PC-9 (cell line): Measurements from ENCODE around the gene MAPK12. TPM values are rescaled to one million over a fixed set of nuclear protein-coding genes. Genes with fewer than 3 reads are reported as not detected.
A peak's percentile ranks its signal among the peaks of the same experiment; 100 is the strongest.

Experiments used
- BruUV-seq: library from RNA; stranded (reverse); fragments of 400-500 nt; replicated peaks from 2 replicates; lab custom pipeline; 2021; lab: Mats Ljungman, UMichigan
- CTCF ChIA-PET: fragments of 300-600 bp; sonication (Branson Sonifier 250); formaldehyde crosslinking; loops from one replicate; lab custom pipeline; 2022; ENCODE audit warnings: antibody characterized with exemption; lab: Charles Lee
- POLR2A ChIA-PET: fragments of 300-600 bp; sonication (Branson Sonifier 250); formaldehyde crosslinking; loops from one replicate; lab custom pipeline; 2022; ENCODE audit warnings: antibody characterized with exemption; ENCODE audit not compliant: unreplicated experiment; lab: Charles Lee
- DNase-seq, 2 experiments: peaks; one replicate each; pipeline versions ENCODE4 v3.0.0 to v3.0.0-alpha.2; 2015 to 2022; ENCODE audit warnings: mixed read lengths in 1 of 2
- H2AFZ ChIP-seq: fragments of 200-600 bp; sonication (generic); 2 replicates; pipeline ENCODE4 v1.8.1; 2017; ENCODE audit warnings: antibody characterized with exemption
- H3F3A ChIP-seq: fragments of 200-600 bp; sonication (generic); 2 replicates; pipeline ENCODE4 v1.8.1; 2017; ENCODE audit warnings: antibody characterized with exemption, mild to moderate bottlenecking, low read depth; ENCODE audit not compliant: insufficient read depth
- H3K27ac ChIP-seq: fragments of 200-600 bp; sonication (generic); 2 replicates; pipeline ENCODE4 v1.6.1; 2016; ENCODE audit warnings: mixed run types
- H3K27me3 ChIP-seq: fragments of 200-600 bp; sonication (generic); 2 replicates; pipeline ENCODE4 v1.6.1; 2016; ENCODE audit warnings: low read depth, mixed run types; ENCODE audit not compliant: insufficient read depth
- H3K36me3 ChIP-seq: fragments of 200-600 bp; sonication (generic); 2 replicates; pipeline ENCODE4 v1.6.1; 2016; ENCODE audit warnings: low read depth, mixed run types
- H3K4me1 ChIP-seq: fragments of 200-600 bp; sonication (generic); replicated peaks from 2 replicates; pipeline ENCODE4 v1.6.1; 2016; ENCODE audit warnings: mixed run types; ENCODE audit not compliant: insufficient read depth
- H3K4me2 ChIP-seq: fragments of 200-600 bp; sonication (generic); 2 replicates; pipeline ENCODE4 v1.6.1; 2017; ENCODE audit warnings: mixed run types
- H3K4me3 ChIP-seq: fragments of 200-600 bp; sonication (generic); 2 replicates; pipeline ENCODE4 v1.6.1; 2016; ENCODE audit warnings: mixed run types
- H3K79me2 ChIP-seq: fragments of 200-600 bp; sonication (generic); 2 replicates; pipeline ENCODE4 v1.6.1; 2017; ENCODE audit warnings: low read depth, mixed run types
- H3K9me2 ChIP-seq: fragments of 200-600 bp; sonication (generic); 2 replicates; pipeline ENCODE4 v1.8.1; 2017; ENCODE audit warnings: mild to moderate bottlenecking; ENCODE audit not compliant: insufficient read depth
- H3K9me3 ChIP-seq: fragments of 200-600 bp; sonication (generic); 2 replicates; pipeline ENCODE4 v1.8.1; 2016; ENCODE audit warnings: low read depth; ENCODE audit not compliant: insufficient read depth
- H4K20me1 ChIP-seq: fragments of 200-600 bp; sonication (generic); 2 replicates; pipeline ENCODE4 v1.8.1; 2017; ENCODE audit not compliant: insufficient read depth
- CTCF ChIP-seq: fragments of 200-600 bp; sonication (generic); conservative IDR thresholded peaks from 2 replicates; pipeline ENCODE4 v1.6.1; 2017; ENCODE audit warnings: mixed run types, antibody characterized with exemption, mild to moderate bottlenecking, moderate library complexity
- EZH2 ChIP-seq: fragments of 200-600 bp; sonication (generic); IDR thresholded peaks from 2 replicates; pipeline ENCODE4 v1.8.0; 2017; ENCODE audit warnings: antibody characterized with exemption, low read depth
- intact Hi-C: fragments of 100-400 bp; cut with micrococcal nuclease; formaldehyde crosslinking; loops from one replicate; pipeline ENCODE4 v1.10.0; 2022; ENCODE audit not compliant: unreplicated experiment
- total RNA-seq: library from RNA; stranded (reverse); gene quantifications from 2 replicates; pipeline ENCODE4 v1.2.3, GENCODE V29; 2021

MAPK12 gene
- total RNA-seq, 1 experiment from 2014 or later, result 48.5 TPM

- Histone ChIP-seq H2AFZ (no peak overlapping the region), H3K4me2 (no peak overlapping the region), H3K27me3 (no peaks in the 10 kb centered on the region), H3K79me2 (peaks cover 40% of the 10 kb centered on the region), H3F3A (peaks cover 44% of the 10 kb centered on the region), H3K4me3 (no peak overlapping the region), H4K20me1 (peaks cover 18% of the 10 kb centered on the region), H3K36me3 (peaks cover 2% of the 10 kb centered on the region; the same call in 1 of the 2 replicates), H3K9me3 (no peaks in the 10 kb centered on the region), H3K9me2 (no peaks in the 10 kb centered on the region), H3K4me1 (peaks cover 32% of the 10 kb centered on the region), H3K27ac (no peak overlapping the region)
- no TSS peak for BruUV-seq
- DNase-seq, result no peak
- ChIA-PET POLR2A (interaction anchor here (0.6 kb wide), 2 partner anchors 15 to 104 kb away, joined by 3 to 27 read pairs; no protein-coding TSS in a partner anchor), CTCF (no interaction called here)
- intact Hi-C loops, result loop anchor here (5.0 kb wide), 1 partner anchor 36 kb away; the partner anchor contains the start of gene MAPK11
- TF ChIP-seq CTCF (no peak), EZH2 (no peak)
These were observed 46.6 kb upstream of the MAPK12 start for GRCh38 chr22:50307890-50308596.

- no peak within 1 kb of the TSS for H2AFZ ChIP-seq
- peak; percentile 72 to 76 for DNase-seq
These were observed 45.6 kb upstream of the MAPK12 start, which contains the start of gene PLXNB2 for GRCh38 chr22:50306753-50307749. Gene PLXNB2 (minus strand): TSS chr22:50307646. CDS start chr22:50290584, 17,062 bp downstream.

More at GRCh38 chr22:50306753-50307749, 45.6 kb upstream of the MAPK12 start, which contains the start of gene PLXNB2:
- Histone ChIP-seq H3K27ac (peak within 1 kb of the TSS; percentile 92), H3K4me2 (peak within 1 kb of the TSS; percentile 98), H3K4me3 (peak within 1 kb of the TSS; percentile 88), H3F3A (peaks cover 50% of the 10 kb centered on the region), H3K79me2 (peaks cover 50% of the 10 kb centered on the region), H3K9me2 (no peaks in the 10 kb centered on the region), H3K9me3 (no peaks in the 10 kb centered on the region), H3K4me1 (peaks cover 42% of the 10 kb centered on the region), H4K20me1 (peaks cover 28% of the 10 kb centered on the region), H3K27me3 (no peaks in the 10 kb centered on the region), H3K36me3 (peaks cover 10% of the 10 kb centered on the region; the same call in 1 of the 2 replicates)
- POLR2A ChIA-PET, result interaction anchor here (0.6 kb wide), 3 partner anchors 14 to 103 kb away, joined by 3 to 27 read pairs (median 3); no protein-coding TSS in a partner anchor
- TSS peak; percentile 21 for BruUV-seq
- TF ChIP-seq CTCF (no peak), EZH2 (no peak)
- intact Hi-C loops, result loop anchor here (5.0 kb wide), 1 partner anchor 35 kb away; the partner anchor contains the start of gene MAPK11
- CTCF ChIA-PET, result interaction anchor here (0.6 kb wide), 1 partner anchor 12 kb away, joined by 4 read pairs; no protein-coding TSS in a partner anchor
